Left lung (tissue), 10 donors: ENCODE measurements around the gene NPHP4. TPM values are rescaled to one million over a fixed set of nuclear protein-coding genes. Genes with fewer than 3 reads are reported as not detected.
A peak's percentile ranks its signal among the peaks of the same experiment; 100 is the strongest.

Experiments used
- ATAC-seq: fragments of 200-7000 bp; cut with Tn5 transposase; one replicate; pipeline ENCODE4 v1.9.1; 2020; ENCODE audit warnings: moderate library complexity
- DNase-seq, 4 donors: peaks; one replicate each; pipeline ENCODE4 v3.0.0-alpha.2; 2013 to 2020
- H3K27ac ChIP-seq, 2 donors: fragments of 200-600 bp; sonication (generic) in 1 of 2; one replicate each; pipeline versions ENCODE4 v1.5.0 to v1.8.0; 2020 to 2021
- H3K27me3 ChIP-seq, 2 donors: fragments of 200-600 bp; sonication (generic) in 1 of 2; one replicate each; pipeline versions ENCODE4 v1.5.0 to v1.8.0; 2020 to 2021
- H3K36me3 ChIP-seq, 2 donors: fragments of 200-600 bp; sonication (generic) in 1 of 2; one replicate each; pipeline versions ENCODE4 v1.5.0 to v1.8.0; 2020 to 2021
- H3K4me1 ChIP-seq, 2 donors: fragments of 200-600 bp; one replicate each; pipeline ENCODE4 v1.8.0; 2021
- H3K4me3 ChIP-seq, 2 donors: fragments of 200-600 bp; sonication (generic) in 1 of 2; one replicate each; pipeline versions ENCODE4 v1.5.0 to v1.8.0; 2020 to 2021; ENCODE audit warnings: mild to moderate bottlenecking in 1 of 2
- H3K9me3 ChIP-seq, 2 donors: fragments of 200-600 bp; sonication (generic) in 1 of 2; one replicate each; pipeline versions ENCODE4 v1.5.0 to v1.8.0; 2020 to 2021
- intact Hi-C, 2 donors: fragments of 100-400 bp; cut with DNase I; formaldehyde crosslinking; loops; one replicate each; pipeline versions ENCODE4 v1.11.2 to v1.14.2; 2022
- polyA plus RNA-seq, 6 donors: library from polyadenylated mRNA; unstranded; fragments of 120-200 nt; gene quantifications; one replicate each; pipeline ENCODE4 v1.2.1, GENCODE V29; 2013; ENCODE audit not compliant: insufficient read length in 6 of 6
- total RNA-seq, 2 donors: library from RNA; stranded (reverse); fragmentation: NEBNext Ultra II Directional; extraction: Animal tissue kit (Norgen Biotek cat#: 25700); gene quantifications; one replicate each; pipeline ENCODE4 v1.2.1, GENCODE V29; 2021
- TF ChIP-seq, protein P1 (sequence below), 2 donors: fragments of 200-600 bp; sonication (generic) in 1 of 2; IDR thresholded peaks; one replicate each; pipeline versions ENCODE4 v1.5.0 to v1.8.0; 2021; ENCODE audit warnings: antibody characterized with exemption in 2 of 2
- donor health status: DM: no; HTN: yes; CAD: no.
- donor health status: DM: no; HTN: no; CAD: no.

Gene NPHP4
- total and polyA plus RNA-seq, 8 donors: 9.4 to 16.4 (median 10.2) TPM

DNA sequence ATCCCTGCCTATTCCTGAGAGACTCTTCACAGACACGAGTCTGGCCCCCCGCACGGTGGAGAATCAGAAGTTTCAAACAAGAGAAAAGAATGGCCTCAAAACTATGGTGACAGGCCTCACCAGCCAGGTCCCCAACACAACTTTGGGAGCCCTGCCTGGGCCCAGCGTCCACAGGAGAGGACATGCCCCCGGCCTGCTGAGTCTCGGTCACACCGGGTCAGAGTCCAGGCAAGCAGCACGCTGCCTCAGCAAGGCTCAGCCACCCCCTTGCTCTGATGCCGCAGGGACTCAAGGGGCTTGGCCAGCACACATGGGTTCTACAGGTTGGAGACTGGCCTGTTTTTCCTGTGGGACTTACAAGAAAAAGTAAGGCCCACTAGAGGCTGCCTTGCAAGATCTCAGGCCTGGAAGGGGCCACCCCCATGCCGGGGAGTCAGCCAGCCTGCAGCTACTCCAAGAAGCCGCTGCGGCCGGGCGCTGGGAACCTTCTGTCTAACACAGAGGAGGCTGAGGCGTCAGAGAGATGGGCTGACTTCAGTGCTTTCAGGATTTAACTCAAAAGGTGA lies 116.8 kb downstream of the NPHP4 start:
- Histone ChIP-seq H3K9me3 (peaks cover 0 to 6% of the 10 kb centered on the region in 2 donors), H3K27ac (no peak overlapping the region), H3K4me3 (no peak overlapping the region), H3K27me3 (no peaks in the 10 kb centered on the region), H3K36me3 (peaks cover 0 to 95% of the 10 kb centered on the region in 2 donors), H3K4me1 (no peaks in the 10 kb centered on the region)
- TF ChIP-seq, protein P1, sequence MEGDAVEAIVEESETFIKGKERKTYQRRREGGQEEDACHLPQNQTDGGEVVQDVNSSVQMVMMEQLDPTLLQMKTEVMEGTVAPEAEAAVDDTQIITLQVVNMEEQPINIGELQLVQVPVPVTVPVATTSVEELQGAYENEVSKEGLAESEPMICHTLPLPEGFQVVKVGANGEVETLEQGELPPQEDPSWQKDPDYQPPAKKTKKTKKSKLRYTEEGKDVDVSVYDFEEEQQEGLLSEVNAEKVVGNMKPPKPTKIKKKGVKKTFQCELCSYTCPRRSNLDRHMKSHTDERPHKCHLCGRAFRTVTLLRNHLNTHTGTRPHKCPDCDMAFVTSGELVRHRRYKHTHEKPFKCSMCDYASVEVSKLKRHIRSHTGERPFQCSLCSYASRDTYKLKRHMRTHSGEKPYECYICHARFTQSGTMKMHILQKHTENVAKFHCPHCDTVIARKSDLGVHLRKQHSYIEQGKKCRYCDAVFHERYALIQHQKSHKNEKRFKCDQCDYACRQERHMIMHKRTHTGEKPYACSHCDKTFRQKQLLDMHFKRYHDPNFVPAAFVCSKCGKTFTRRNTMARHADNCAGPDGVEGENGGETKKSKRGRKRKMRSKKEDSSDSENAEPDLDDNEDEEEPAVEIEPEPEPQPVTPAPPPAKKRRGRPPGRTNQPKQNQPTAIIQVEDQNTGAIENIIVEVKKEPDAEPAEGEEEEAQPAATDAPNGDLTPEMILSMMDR (IDR thresholded peaks at IDR 0.05): no peak
- ATAC-seq (no peak), DNase-seq (peak in 1 of 4 donors; percentile 53)
- intact Hi-C loops: no loop called here

DNA sequence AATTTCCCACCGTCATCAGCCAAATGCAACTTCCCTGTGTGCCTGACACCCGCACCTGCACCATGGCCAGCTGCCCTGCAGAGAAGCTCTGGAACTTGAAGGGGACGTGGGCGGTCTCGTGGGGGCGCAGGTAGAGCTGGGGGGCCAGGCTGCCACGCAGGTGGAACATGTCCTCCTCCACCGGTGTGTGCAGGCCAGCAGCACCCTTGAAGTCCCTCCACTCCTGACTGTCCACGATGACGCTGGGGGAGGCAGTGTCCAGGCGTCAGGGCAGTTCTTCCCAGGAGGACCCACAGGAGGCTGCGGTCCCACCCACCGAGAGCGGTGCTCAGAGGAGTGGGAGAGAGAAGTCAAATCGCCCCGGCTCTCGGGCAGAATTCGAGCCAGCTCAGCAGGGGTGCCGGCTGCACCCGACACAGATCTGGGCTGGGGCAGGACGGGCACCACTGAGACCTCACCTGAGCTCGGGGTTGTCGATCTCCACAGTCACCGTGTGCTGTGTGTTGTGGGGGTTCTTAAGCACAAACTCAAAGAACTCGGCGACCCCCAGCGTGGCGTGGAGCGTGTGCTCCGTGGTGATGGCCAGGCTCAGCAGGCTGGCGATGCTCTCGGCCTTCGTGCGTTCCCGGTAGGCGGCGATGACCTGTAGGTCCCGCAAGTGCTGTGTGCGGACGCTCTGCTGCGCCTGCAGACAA lies 117.7 kb downstream of the NPHP4 start:
- H3K27ac ChIP-seq: no peak overlapping the region
- H3K4me1 ChIP-seq: no peaks in the 10 kb centered on the region
- DNase-seq (peak in 1 of 4 donors; percentile 69), ATAC-seq (no peak)
- H3K27me3 ChIP-seq: no peaks in the 10 kb centered on the region
- TF ChIP-seq, protein P1 (IDR thresholded peaks at IDR 0.05): no peak
- peaks cover 0 to 4% of the 10 kb centered on the region in 2 donors for H3K9me3 ChIP-seq
- H3K4me3 ChIP-seq: no peak overlapping the region
- intact Hi-C loops: no loop called here
- peaks cover 0 to 87% of the 10 kb centered on the region in 2 donors for H3K36me3 ChIP-seq

DNA sequence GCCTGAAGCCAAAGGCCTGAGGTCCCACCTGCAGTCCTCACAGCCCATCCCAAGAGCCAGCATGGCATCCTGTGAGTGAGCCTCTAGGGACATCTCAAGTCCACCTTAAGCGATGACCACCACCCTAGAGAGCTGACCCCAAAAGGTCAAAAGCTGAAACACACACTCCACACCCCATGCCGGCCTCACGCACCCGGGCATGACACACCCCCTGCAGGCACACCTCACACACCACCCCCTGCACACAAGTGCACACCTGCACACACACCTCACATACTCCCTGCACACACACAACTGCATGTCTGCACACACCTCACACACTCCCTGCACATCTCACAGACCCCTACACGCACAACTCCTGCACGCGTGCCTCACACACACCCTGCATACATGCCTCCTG lies 118.7 kb downstream of the NPHP4 start:
- ATAC-seq: no peak
- Histone ChIP-seq H3K27me3 (no peaks in the 10 kb centered on the region), H3K4me3 (no peak overlapping the region), H3K4me1 (no peaks in the 10 kb centered on the region), H3K36me3 (peaks cover 0 to 76% of the 10 kb centered on the region in 2 donors), H3K27ac (no peak overlapping the region), H3K9me3 (no peaks in the 10 kb centered on the region)
- intact Hi-C loops: no loop called here
- TF ChIP-seq, protein P1 (IDR thresholded peaks at IDR 0.05): no peak
- DNase-seq: peak in 1 of 4 donors; percentile 61

DNA sequence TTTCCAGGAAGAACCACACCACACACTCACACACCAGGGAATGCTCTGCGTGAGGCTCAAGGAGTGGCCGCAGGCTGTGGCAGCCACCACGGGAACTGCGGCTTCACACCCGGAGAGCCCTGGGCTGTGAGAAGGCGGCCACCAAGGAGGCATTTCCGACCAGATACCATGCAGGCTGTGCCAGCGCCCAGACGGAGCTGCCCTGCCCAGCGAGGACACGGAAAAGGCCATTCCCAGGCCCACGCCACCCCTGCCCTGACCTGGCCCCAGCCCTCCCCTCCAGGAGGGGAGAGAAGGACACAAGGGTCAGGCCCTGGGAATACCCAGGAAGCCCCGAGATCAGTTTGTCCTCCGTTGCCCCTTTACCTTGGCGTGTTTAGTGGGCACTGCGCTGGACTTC lies 119.3 kb downstream of the NPHP4 start:
- no peak overlapping the region for H3K27ac ChIP-seq
- TF ChIP-seq, protein P1 (IDR thresholded peaks at IDR 0.05): no peak
- H3K4me1 ChIP-seq: no peaks in the 10 kb centered on the region
- DNase-seq (peak in 1 of 4 donors; percentile 73), ATAC-seq (no peak)
- peaks cover 0 to 73% of the 10 kb centered on the region in 2 donors for H3K36me3 ChIP-seq
- intact Hi-C loops: no loop called here
- H3K9me3 ChIP-seq: no peaks in the 10 kb centered on the region
- no peaks in the 10 kb centered on the region for H3K27me3 ChIP-seq
- no peak overlapping the region for H3K4me3 ChIP-seq

DNA sequence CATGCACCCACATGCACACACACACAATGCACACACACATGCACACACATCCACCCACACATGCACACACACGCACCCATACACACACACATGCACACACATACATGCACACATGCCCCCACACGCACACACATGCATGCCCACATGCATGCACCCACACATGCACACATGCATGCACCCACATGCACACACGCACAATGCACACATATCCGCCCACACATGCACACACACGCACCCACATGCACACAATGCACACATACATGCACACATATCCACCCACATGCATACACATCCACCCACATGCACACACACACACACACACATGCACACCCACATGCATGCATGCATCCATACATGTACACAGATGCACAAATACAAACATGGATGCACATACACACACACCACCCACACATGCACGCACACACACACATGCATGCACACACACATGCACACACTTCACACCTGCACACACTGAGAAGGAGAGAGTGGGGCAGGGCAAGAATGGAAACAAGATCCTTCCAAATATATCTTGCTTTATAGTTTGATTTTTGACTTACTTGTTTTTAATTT lies 123.2 kb downstream of the NPHP4 start:
- no peaks in the 10 kb centered on the region for H3K27me3 ChIP-seq
- H3K4me1 ChIP-seq: no peaks in the 10 kb centered on the region
- intact Hi-C loops: no loop called here
- ATAC-seq (no peak), DNase-seq (no peak)
- H3K4me3 ChIP-seq: no peak overlapping the region
- no peak overlapping the region for H3K27ac ChIP-seq
- no peaks in the 10 kb centered on the region for H3K9me3 ChIP-seq
- H3K36me3 ChIP-seq: peaks cover 0 to 71% of the 10 kb centered on the region in 2 donors
- TF ChIP-seq, protein P1 (IDR thresholded peaks at IDR 0.05): no peak
